RWPE2 (cell line): ENCODE data around the gene PMPCA.

ENCODE experiments used
- ATAC-seq: fragments of 200-7000 bp; cut with Tn5 transposase; 3 replicates; pipeline ENCODE4 v1.9.1; 2021; ENCODE audit warnings: low read depth
- DNase-seq: peaks from one replicate; pipeline ENCODE4 v3.0.0-alpha.2; 2020; ENCODE audit warnings: low spot score
- H3K27ac ChIP-seq: fragments of 450-650 bp; 2 replicates; pipeline ENCODE4 v1.5.1; 2017; ENCODE audit warnings: mild to moderate bottlenecking; ENCODE audit not compliant: poor library complexity, severe bottlenecking
- H3K27me3 ChIP-seq: fragments of 250-450 bp; sonication (Bioruptor Pico); 2 replicates; pipeline ENCODE4 v1.5.1; 2021; ENCODE audit warnings: mild to moderate bottlenecking, moderate library complexity; ENCODE audit not compliant: insufficient read depth, poor library complexity, severe bottlenecking
- H3K36me3 ChIP-seq: fragments of 250-450 bp; sonication (Bioruptor Pico); 2 replicates; pipeline ENCODE4 v1.5.1; 2020; ENCODE audit warnings: low read depth, mild to moderate bottlenecking, moderate library complexity
- H3K4me1 ChIP-seq: fragments of 250-450 bp; sonication (Bioruptor Pico); 2 replicates; pipeline ENCODE4 v1.5.1; 2021; ENCODE audit warnings: mild to moderate bottlenecking, moderate library complexity; ENCODE audit not compliant: insufficient read depth, poor library complexity, severe bottlenecking
- H3K4me3 ChIP-seq: fragments of 250-450 bp; sonication (Bioruptor Pico); 2 replicates; pipeline ENCODE4 v1.5.1; 2021; ENCODE audit warnings: mild to moderate bottlenecking, moderate library complexity; ENCODE audit not compliant: severe bottlenecking
- H3K9me3 ChIP-seq: fragments of 250-450 bp; sonication (Bioruptor Pico); 2 replicates; pipeline ENCODE4 v1.5.1; 2021; ENCODE audit warnings: mild to moderate bottlenecking, moderate library complexity; ENCODE audit not compliant: severe bottlenecking
- CTCF ChIP-seq: fragments of 450-650 bp; IDR thresholded peaks from one replicate; pipeline ENCODE4 v1.5.1; 2017; ENCODE audit warnings: mild to moderate bottlenecking, moderate library complexity; ENCODE audit not compliant: poor library complexity, severe bottlenecking

Gene PMPCA

GRCh38 chr9:136433043-136433715, 22.7 kb downstream of the PMPCA start:
- Histone ChIP-seq H3K27ac (no peak overlapping the region), H3K36me3 (peaks cover 32% of the 10 kb centered on the region), H3K9me3 (no peaks in the 10 kb centered on the region), H3K4me1 (peaks cover 6% of the 10 kb centered on the region), H3K27me3 (no peaks in the 10 kb centered on the region), H3K4me3 (no peak overlapping the region)
- no peak for ATAC-seq
- TF ChIP-seq CTCF, result no peak
- peak; percentile 67 for DNase-seq

GRCh38 chr9:136433849-136434579, 23.6 kb downstream of the PMPCA start:
- Histone ChIP-seq H3K4me1 (peaks cover 6% of the 10 kb centered on the region), H3K27me3 (no peaks in the 10 kb centered on the region), H3K27ac (no peak overlapping the region), H3K4me3 (no peak overlapping the region), H3K9me3 (no peaks in the 10 kb centered on the region), H3K36me3 (peaks cover 32% of the 10 kb centered on the region)
- TF ChIP-seq CTCF, result no peak
- DNase-seq, result peak; percentile 65
- no peak for ATAC-seq

- TF ChIP-seq CTCF, result no peak
- DNase-seq, result peak; percentile 57
- peaks cover 27% of the 10 kb centered on the region for H3K36me3 ChIP-seq
- no peak overlapping the region for H3K27ac ChIP-seq
- H3K27me3 ChIP-seq, result no peaks in the 10 kb centered on the region
- H3K4me3 ChIP-seq, result no peak overlapping the region
- no peaks in the 10 kb centered on the region for H3K9me3 ChIP-seq
- peaks cover 6% of the 10 kb centered on the region for H3K4me1 ChIP-seq
- ATAC-seq, result no peak
Measured at GRCh38 chr9:136434580-136435169, 24.2 kb downstream of the PMPCA start.

GRCh38 chr9:136436055-136436634, 25.7 kb downstream of the PMPCA start:
- H3K27ac ChIP-seq, result no peak overlapping the region
- H3K27me3 ChIP-seq, result no peaks in the 10 kb centered on the region
- TF ChIP-seq CTCF, result no peak
- no peak overlapping the region for H3K4me3 ChIP-seq
- DNase-seq (peak; percentile 58), ATAC-seq (no peak)
- peaks cover 31% of the 10 kb centered on the region for H3K36me3 ChIP-seq
- peaks cover 6% of the 10 kb centered on the region for H3K4me1 ChIP-seq
- H3K9me3 ChIP-seq, result no peaks in the 10 kb centered on the region
